ENCODE measurements around the gene KIF3A. TPM values are rescaled to one million over a fixed set of nuclear protein-coding genes. Genes with fewer than 3 reads are reported as not detected.

Gene KIF3A
- polyA plus RNA-seq, 1 donor: 9.1 TPM

DNA sequence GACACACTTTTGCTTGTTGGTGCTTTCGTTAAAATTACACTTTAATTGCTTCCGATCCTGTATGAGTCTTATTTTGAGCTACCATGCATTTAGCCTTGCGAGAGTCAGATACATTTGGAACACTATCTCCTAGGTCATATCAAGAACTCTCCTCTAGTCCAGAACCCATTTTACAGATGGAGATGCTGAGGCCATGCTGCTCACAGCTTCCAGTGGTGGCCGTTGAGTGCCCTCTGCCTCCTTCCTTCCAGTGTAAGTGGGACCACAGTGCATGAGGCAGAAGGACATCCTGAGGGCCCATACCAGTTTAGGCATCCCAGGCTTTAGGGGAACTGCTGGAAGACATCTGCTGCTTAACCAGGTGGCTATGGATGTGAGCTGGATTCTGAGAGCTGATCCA, 16.8 kb upstream of the KIF3A start:
- H3K4me3 ChIP-seq (ENCODE audit: low read length): no peak overlapping the region
- 100% methylated on average over 2 of the region's 4 CpGs for WGBS (ENCODE audit: insufficient coverage, low lambda C conversion rate)
- no peaks in the 10 kb centered on the region for H3K9me3 ChIP-seq (ENCODE audit: control insufficient read depth, low read depth, low read length)
- H3K36me3 ChIP-seq (ENCODE audit: control insufficient read depth, insufficient read depth, low read length): peaks cover 35% of the 10 kb centered on the region
- no peaks in the 10 kb centered on the region for H3K27me3 ChIP-seq (ENCODE audit: control insufficient read depth, insufficient read depth, low read length)
- H3K27ac ChIP-seq (ENCODE audit: low read length): no peak overlapping the region
- H3K4me1 ChIP-seq (ENCODE audit: control insufficient read depth, insufficient read depth, low read length): peaks cover 6% of the 10 kb centered on the region
- no peak for DNase-seq

DNA sequence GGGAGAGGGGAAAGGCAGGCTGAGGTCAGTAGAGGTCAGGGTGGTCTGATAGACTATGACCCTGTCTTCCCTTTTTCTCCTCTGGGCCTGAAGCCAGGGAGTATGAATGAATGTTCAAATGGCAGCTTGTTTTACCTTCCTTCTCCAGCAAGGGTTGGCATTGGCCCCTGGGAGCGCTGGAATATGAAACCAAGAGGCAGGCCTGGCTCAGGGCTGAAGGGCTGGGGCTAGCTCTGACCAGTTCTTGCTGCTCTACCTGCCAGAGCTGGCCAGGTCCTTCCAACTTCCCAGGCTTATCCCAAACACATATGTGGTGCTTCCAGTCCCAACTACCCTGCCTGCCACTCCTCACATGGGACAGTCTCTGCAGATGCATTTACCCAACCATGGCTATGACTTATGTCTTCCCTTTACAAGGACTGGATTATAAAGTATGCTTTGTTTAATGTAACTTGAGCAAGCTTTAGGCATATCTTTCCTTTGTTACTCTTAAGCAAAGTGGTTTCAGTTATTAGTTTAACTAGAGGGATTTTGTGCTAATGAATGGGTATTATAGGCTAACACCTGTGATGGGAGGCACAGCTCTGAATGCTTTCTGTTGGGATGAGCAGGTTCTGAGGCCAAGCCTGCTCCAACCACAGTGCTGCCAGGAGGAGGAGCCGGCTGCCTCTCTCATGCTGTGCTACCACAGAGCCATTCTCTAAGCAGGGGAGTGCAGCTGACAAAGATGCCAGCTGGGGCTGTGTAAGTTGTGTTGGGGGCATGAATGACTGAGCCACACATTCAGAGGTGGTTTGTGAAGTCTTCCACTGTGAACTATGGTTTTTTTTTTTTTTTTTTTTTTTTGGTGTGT, 16.0 kb upstream of the KIF3A start:
- H3K9me3 ChIP-seq (ENCODE audit: control insufficient read depth, low read depth, low read length): no peaks in the 10 kb centered on the region
- peaks cover 4% of the 10 kb centered on the region for H3K4me1 ChIP-seq (ENCODE audit: control insufficient read depth, insufficient read depth, low read length)
- peaks cover under 1% of the 10 kb centered on the region for H3K27me3 ChIP-seq (ENCODE audit: control insufficient read depth, insufficient read depth, low read length)
- H3K27ac ChIP-seq (ENCODE audit: low read length): no peak overlapping the region
- no CpG with 5 or more reads among the region's 2 CpGs for WGBS (ENCODE audit: insufficient coverage, low lambda C conversion rate)
- H3K4me3 ChIP-seq (ENCODE audit: low read length): no peak overlapping the region
- peaks cover 32% of the 10 kb centered on the region for H3K36me3 ChIP-seq (ENCODE audit: control insufficient read depth, insufficient read depth, low read length)
- DNase-seq: no peak

DNA sequence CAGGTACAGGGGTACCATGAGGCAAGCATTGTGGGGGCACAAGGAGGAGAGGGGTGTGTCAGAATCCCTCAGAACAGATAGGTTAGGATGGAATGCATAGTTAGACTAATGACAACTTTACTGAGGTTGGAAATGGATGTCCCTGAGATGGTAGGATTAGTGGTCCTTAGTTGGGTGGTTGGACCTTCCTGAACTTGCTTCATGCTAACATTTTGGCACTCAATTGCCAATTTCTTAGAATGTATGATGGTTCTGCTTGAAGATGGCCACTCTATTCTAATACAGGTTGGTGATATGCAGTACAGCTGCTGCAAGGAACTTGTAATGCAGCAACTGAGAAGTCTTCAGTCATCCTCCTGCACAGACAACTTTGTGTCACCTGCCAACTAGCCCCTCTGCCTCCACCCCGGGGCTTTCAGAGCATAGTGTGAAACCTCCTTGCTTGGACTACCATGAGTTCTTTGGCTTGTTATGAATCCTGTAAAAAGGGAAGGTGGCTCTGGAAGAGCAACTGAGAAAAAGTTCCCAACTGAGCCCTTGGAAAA, 15.3 kb upstream of the KIF3A start:
- no CpG with 5 or more reads among the region's 1 CpG for WGBS (ENCODE audit: insufficient coverage, low lambda C conversion rate)
- no peak overlapping the region for H3K4me3 ChIP-seq (ENCODE audit: low read length)
- H3K36me3 ChIP-seq (ENCODE audit: control insufficient read depth, insufficient read depth, low read length): peaks cover 27% of the 10 kb centered on the region
- no peak for DNase-seq
- H3K4me1 ChIP-seq (ENCODE audit: control insufficient read depth, insufficient read depth, low read length): peaks cover 7% of the 10 kb centered on the region
- H3K9me3 ChIP-seq (ENCODE audit: control insufficient read depth, low read depth, low read length): no peaks in the 10 kb centered on the region
- peaks cover 7% of the 10 kb centered on the region for H3K27me3 ChIP-seq (ENCODE audit: control insufficient read depth, insufficient read depth, low read length)
- H3K27ac ChIP-seq (ENCODE audit: low read length): no peak overlapping the region

DNA sequence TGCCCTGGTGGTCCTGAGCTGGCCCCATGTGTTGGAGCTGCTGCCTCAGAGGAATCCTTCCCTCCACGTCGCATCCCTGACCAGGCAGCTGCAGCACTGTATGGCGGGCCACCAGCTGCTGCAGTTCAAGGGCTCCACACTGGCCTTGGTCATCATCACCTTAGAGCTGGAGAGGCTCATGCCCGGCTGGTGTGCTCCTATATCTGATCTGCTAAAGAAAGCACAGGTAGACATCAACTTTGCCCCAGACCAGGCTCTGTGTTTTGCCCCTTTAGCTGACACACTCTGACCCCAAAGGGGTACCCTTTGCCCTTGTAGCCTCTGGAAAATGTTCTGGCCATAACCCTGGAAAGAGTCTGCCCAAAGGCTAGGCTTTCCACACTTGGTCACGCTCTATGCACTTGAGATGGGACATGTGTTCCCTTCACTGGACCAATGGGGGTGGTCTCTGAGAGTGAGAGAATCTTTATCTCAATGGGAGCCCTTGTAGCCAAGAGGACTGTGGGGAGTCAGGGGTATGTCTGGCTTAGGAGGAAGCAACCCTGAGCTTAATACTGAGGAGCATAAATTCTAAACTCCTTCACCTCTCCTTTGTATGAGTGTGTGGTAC, 14.7 kb upstream of the KIF3A start:
- peaks cover 11% of the 10 kb centered on the region for H3K27me3 ChIP-seq (ENCODE audit: control insufficient read depth, insufficient read depth, low read length)
- WGBS (ENCODE audit: insufficient coverage, low lambda C conversion rate): no CpG with 5 or more reads among the region's 5 CpGs
- H3K4me1 ChIP-seq (ENCODE audit: control insufficient read depth, insufficient read depth, low read length): peaks cover 7% of the 10 kb centered on the region
- peaks cover 21% of the 10 kb centered on the region for H3K36me3 ChIP-seq (ENCODE audit: control insufficient read depth, insufficient read depth, low read length)
- no peak overlapping the region for H3K4me3 ChIP-seq (ENCODE audit: low read length)
- DNase-seq: no peak
- H3K9me3 ChIP-seq (ENCODE audit: control insufficient read depth, low read depth, low read length): no peaks in the 10 kb centered on the region
- no peak overlapping the region for H3K27ac ChIP-seq (ENCODE audit: low read length)

DNA sequence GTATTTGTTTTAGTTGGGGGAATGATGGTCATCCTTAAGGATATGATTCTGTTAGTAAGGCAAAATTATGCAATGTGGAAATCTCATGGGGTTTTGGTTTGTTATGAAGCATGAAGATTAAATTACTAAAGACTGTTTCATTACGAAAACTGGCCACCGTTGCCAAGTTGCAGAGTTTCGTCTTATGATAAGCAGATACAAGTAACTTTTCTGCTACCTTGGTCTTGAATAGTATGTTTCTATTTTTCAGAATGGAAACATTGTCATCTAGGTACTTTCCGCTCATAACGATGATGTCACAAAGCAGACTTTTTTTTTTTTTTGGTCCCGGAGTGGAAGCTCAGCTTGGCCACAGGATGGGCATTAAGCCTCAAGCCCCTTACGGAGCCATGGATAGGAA, 14.1 kb upstream of the KIF3A start:
- peaks cover 15% of the 10 kb centered on the region for H3K27me3 ChIP-seq (ENCODE audit: control insufficient read depth, insufficient read depth, low read length)
- DNase-seq: no peak
- no peaks in the 10 kb centered on the region for H3K9me3 ChIP-seq (ENCODE audit: control insufficient read depth, low read depth, low read length)
- no peak overlapping the region for H3K4me3 ChIP-seq (ENCODE audit: low read length)
- peaks cover 13% of the 10 kb centered on the region for H3K4me1 ChIP-seq (ENCODE audit: control insufficient read depth, insufficient read depth, low read length)
- H3K36me3 ChIP-seq (ENCODE audit: control insufficient read depth, insufficient read depth, low read length): peaks cover 16% of the 10 kb centered on the region
- WGBS (ENCODE audit: insufficient coverage, low lambda C conversion rate): 88% methylated on average over 3 of the region's 7 CpGs
- no peak overlapping the region for H3K27ac ChIP-seq (ENCODE audit: low read length)

DNA sequence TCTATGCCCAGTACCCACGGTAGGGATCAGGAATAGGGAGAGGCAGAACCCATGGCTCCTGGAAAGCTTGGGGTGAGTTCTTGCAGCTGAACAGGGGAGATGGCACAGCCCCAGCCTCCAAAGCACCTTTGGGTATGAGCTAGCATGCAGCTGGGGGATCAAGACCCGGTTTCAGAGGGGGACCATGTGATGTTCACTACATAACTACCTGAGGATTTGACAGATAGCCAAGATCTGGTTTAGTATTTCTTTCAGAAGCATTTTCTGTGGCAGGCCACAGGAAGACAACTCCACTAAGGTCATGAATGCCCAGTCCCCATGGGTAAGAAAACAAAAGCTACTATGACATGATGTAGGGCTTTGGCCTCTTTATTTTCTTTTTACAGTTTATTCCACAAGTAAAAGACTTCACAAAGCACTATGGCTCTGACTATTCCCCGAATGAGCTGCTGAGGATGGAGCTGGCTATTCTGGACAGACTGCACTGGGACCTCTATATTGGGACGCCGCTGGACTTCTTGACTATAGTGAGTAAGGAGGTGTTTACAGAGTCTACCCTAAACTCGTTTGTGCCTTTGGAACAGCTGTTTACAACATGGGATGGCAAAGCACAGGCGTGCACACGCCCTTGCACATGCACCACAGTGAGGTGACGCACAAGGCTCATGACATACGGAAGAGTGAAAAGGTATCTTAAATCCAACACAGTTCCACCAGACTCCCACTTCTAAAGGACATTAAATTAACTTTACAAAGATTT, 13.3 kb upstream of the KIF3A start:
- Histone ChIP-seq H3K27me3 (ENCODE audit: control insufficient read depth, insufficient read depth, low read length) (peaks cover 17% of the 10 kb centered on the region), H3K27ac (ENCODE audit: low read length) (no peak overlapping the region), H3K4me3 (ENCODE audit: low read length) (no peak overlapping the region), H3K36me3 (ENCODE audit: control insufficient read depth, insufficient read depth, low read length) (peaks cover 16% of the 10 kb centered on the region), H3K9me3 (ENCODE audit: control insufficient read depth, low read depth, low read length) (no peaks in the 10 kb centered on the region), H3K4me1 (ENCODE audit: control insufficient read depth, insufficient read depth, low read length) (peaks cover 13% of the 10 kb centered on the region)
- no peak for DNase-seq
- WGBS (ENCODE audit: insufficient coverage, low lambda C conversion rate): 85% methylated on average over 4 of the region's 10 CpGs

DNA sequence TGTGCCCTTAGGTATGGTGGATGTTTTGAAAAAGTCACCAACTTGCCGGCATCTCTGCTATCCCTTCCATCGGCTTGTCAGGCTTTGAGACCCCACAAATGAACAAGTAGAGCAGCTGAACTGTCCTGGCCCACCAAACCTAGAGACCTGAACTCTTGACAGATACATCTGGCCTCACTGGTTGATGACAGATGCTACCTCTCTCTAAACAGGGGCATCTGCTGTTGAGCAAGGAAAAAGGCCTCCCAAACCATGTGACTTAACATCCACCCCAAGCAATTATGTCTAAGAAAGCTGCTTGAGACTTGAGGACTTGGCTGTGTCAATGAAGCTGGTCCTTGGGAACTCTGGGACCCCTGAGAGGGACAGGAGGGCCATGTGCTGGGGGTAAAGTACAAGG, 12.2 kb upstream of the KIF3A start:
- Histone ChIP-seq H3K4me1 (ENCODE audit: control insufficient read depth, insufficient read depth, low read length) (peaks cover 13% of the 10 kb centered on the region), H3K4me3 (ENCODE audit: low read length) (no peak overlapping the region), H3K27ac (ENCODE audit: low read length) (no peak overlapping the region), H3K36me3 (ENCODE audit: control insufficient read depth, insufficient read depth, low read length) (peaks cover 16% of the 10 kb centered on the region), H3K9me3 (ENCODE audit: control insufficient read depth, low read depth, low read length) (no peaks in the 10 kb centered on the region), H3K27me3 (ENCODE audit: control insufficient read depth, insufficient read depth, low read length) (peaks cover 21% of the 10 kb centered on the region)
- DNase-seq: peak in 1 of 2 donors; percentile 15
- WGBS (ENCODE audit: insufficient coverage, low lambda C conversion rate): no CpG with 5 or more reads among the region's 2 CpGs

DNA sequence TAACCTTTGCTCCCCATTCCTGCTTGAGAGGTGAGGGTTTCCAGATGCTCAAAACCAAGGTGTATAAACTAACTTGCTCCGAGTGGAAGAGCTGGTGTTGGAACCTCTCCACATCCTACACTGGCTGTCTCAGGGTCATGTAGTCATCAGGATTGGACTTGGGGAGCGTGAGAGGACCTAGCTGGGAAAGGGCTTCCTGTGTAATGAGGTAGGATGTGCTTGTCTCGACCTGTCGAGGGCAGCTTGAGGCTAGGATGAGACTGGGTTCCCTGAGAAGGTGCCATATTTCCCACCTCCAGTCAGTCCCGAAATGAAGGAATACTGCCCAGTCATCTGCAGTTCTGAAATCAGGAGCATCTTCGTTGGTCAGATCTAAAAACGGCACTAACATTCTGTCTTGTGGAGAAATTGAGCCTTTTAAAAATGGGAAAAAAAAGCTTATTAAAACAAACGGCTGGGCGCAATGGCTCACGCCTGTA, 11.2 kb upstream of the KIF3A start:
- WGBS (ENCODE audit: insufficient coverage, low lambda C conversion rate): 93% methylated on average over 2 of the region's 10 CpGs
- no peak overlapping the region for H3K4me3 ChIP-seq (ENCODE audit: low read length)
- H3K4me1 ChIP-seq (ENCODE audit: control insufficient read depth, insufficient read depth, low read length): peaks cover 13% of the 10 kb centered on the region
- DNase-seq: peak in 1 of 2 donors; percentile 37
- H3K9me3 ChIP-seq (ENCODE audit: control insufficient read depth, low read depth, low read length): no peaks in the 10 kb centered on the region
- H3K27ac ChIP-seq (ENCODE audit: low read length): no peak overlapping the region
- peaks cover 10% of the 10 kb centered on the region for H3K36me3 ChIP-seq (ENCODE audit: control insufficient read depth, insufficient read depth, low read length)
- H3K27me3 ChIP-seq (ENCODE audit: control insufficient read depth, insufficient read depth, low read length): peaks cover 21% of the 10 kb centered on the region

DNA sequence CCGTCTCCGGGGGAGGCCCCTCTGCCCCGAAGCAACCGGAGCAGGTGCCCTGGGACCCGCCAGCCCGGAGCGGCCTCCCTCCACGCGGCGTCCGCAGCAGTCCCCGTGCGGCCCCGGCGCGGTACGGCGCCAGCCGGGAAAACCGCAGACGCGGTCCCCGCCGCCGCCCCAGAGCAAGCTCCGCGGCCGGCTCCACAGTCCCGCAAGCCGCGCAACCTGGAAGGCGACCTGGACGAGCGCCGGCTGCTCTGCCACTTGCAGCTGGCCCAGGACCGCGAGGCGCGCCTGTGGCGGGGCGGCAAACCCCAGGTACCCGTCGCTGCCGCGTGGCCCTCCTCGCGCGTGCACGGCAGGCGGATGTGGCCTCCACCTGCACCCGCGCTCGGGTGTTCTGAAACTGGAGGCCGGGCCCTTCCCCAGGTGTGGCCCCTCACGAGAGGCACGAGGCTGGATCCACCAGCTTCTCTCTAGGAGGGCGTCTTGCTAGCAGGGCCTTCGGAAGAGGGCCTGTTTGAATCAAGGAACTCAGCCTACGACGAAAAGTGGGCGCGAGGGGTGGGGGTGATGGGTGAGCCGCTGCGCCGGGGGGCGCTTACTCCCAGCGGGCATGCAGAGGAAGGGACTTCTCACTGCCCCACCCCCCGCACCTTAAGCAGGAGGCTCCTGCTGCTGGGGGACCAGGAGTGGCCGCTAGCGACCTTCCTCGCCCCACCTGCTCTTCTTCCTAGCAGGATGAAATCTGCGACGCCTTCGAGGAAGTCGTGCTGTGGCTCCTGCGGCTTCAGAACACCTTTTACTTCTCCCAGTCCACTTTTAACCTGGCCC, 10.5 kb upstream of the KIF3A start:
- no CpG with 5 or more reads among the region's 76 CpGs for WGBS (ENCODE audit: insufficient coverage, low lambda C conversion rate)
- H3K4me3 ChIP-seq (ENCODE audit: low read length): peak overlapping the region; percentile 64
- DNase-seq: peak in 1 of 2 donors; percentile 10
- H3K36me3 ChIP-seq (ENCODE audit: control insufficient read depth, insufficient read depth, low read length): peaks cover 10% of the 10 kb centered on the region
- H3K4me1 ChIP-seq (ENCODE audit: control insufficient read depth, insufficient read depth, low read length): peaks cover 13% of the 10 kb centered on the region
- peak overlapping the region; percentile 17 for H3K27ac ChIP-seq (ENCODE audit: low read length)
- peaks cover 21% of the 10 kb centered on the region for H3K27me3 ChIP-seq (ENCODE audit: control insufficient read depth, insufficient read depth, low read length)
- no peaks in the 10 kb centered on the region for H3K9me3 ChIP-seq (ENCODE audit: control insufficient read depth, low read depth, low read length)

Data from large intestine (tissue), 3 donors.